H9 (cell line): Measurements from ENCODE around the gene FRS3. TPM values are rescaled to one million over a fixed set of nuclear protein-coding genes. Genes with fewer than 3 reads are reported as not detected.

Source experiments
- DNase-seq: peaks from one replicate; pipeline ENCODE4 v3.0.0-alpha.2; 2017
- H2AFZ ChIP-seq: one replicate; pipeline ENCODE4 v1.6.1; 2013; ENCODE audit warnings: mild to moderate bottlenecking, low read length, control low read depth, moderate library complexity
- H2AK5ac ChIP-seq: 2 replicates; pipeline ENCODE4 v1.6.1; 2013; ENCODE audit warnings: low read length, control low read depth, mixed read lengths; ENCODE audit not compliant: insufficient read length
- H2BK120ac ChIP-seq: one replicate; pipeline ENCODE4 v1.6.1; 2013; ENCODE audit warnings: low read depth, mild to moderate bottlenecking, low read length, control low read depth, inconsistent platforms; ENCODE audit not compliant: poor library complexity, severe bottlenecking
- H2BK12ac ChIP-seq: 2 replicates; pipeline ENCODE4 v1.6.1; 2013; ENCODE audit warnings: low read length, control low read depth, mixed read lengths, low read depth; ENCODE audit not compliant: insufficient read length
- H2BK15ac ChIP-seq: 2 replicates; pipeline ENCODE4 v1.6.1; 2013; ENCODE audit warnings: low read depth, low read length, control low read depth
- H2BK20ac ChIP-seq: one replicate; pipeline ENCODE4 v1.6.1; 2013; ENCODE audit warnings: low read depth, mild to moderate bottlenecking, low read length, control low read depth, inconsistent platforms; ENCODE audit not compliant: poor library complexity, severe bottlenecking
- H2BK5ac ChIP-seq: 2 replicates; pipeline ENCODE4 v1.6.1; 2013; ENCODE audit warnings: low read length, control low read depth, mixed read lengths; ENCODE audit not compliant: insufficient read length
- H3K14ac ChIP-seq: 2 replicates; pipeline ENCODE4 v1.6.1; 2013; ENCODE audit warnings: low read length, control low read depth; ENCODE audit not compliant: insufficient read depth
- H3K18ac ChIP-seq: 2 replicates; pipeline ENCODE4 v1.6.1; 2013; ENCODE audit warnings: low read depth, mild to moderate bottlenecking, mixed read lengths, low read length, control low read depth; ENCODE audit not compliant: insufficient read length
- H3K23ac ChIP-seq: 2 replicates; pipeline ENCODE4 v1.6.1; 2013; ENCODE audit warnings: low read length, control low read depth, mixed read lengths, low read depth; ENCODE audit not compliant: insufficient read length
- H3K23me2 ChIP-seq: 2 replicates; pipeline ENCODE4 v1.6.1; 2013; ENCODE audit warnings: low read depth, mild to moderate bottlenecking, mixed read lengths, low read length, control low read depth; ENCODE audit not compliant: insufficient read length, poor library complexity, severe bottlenecking
- H3K27ac ChIP-seq: 2 replicates; pipeline ENCODE4 v1.5.1; 2013; ENCODE audit warnings: low read length, control low read depth, mixed read lengths, low read depth; ENCODE audit not compliant: insufficient read length
- H3K27me3 ChIP-seq: 2 replicates; pipeline ENCODE4 v1.6.1; 2013; ENCODE audit warnings: low read length, control low read depth, inconsistent platforms; ENCODE audit not compliant: insufficient read depth
- H3K4ac ChIP-seq: 2 replicates; pipeline ENCODE4 v1.6.1; 2013; ENCODE audit warnings: low read depth, mild to moderate bottlenecking, control low read depth, inconsistent platforms, low read length, moderate library complexity
- H3K4me1 ChIP-seq: 2 replicates; pipeline ENCODE4 v1.6.1; 2013; ENCODE audit warnings: low read length, control low read depth, inconsistent platforms; ENCODE audit not compliant: insufficient read depth
- H3K4me2 ChIP-seq: 2 replicates; pipeline ENCODE4 v1.6.1; 2013; ENCODE audit warnings: low read length, control low read depth, mixed read lengths; ENCODE audit not compliant: insufficient read length, insufficient read depth
- H3K56ac ChIP-seq: 2 replicates; pipeline ENCODE4 v1.6.1; 2013; ENCODE audit warnings: low read depth, mild to moderate bottlenecking, mixed read lengths, low read length, control low read depth; ENCODE audit not compliant: insufficient read length
- H3K79me1 ChIP-seq: 2 replicates; pipeline ENCODE4 v1.6.1; 2013; ENCODE audit warnings: low read depth, mild to moderate bottlenecking, moderate library complexity, low read length, control low read depth, inconsistent platforms; ENCODE audit not compliant: insufficient read depth, poor library complexity, severe bottlenecking
- H3K79me2 ChIP-seq: 2 replicates; pipeline ENCODE4 v1.6.1; 2013; ENCODE audit warnings: low read length, control low read depth, inconsistent platforms; ENCODE audit not compliant: insufficient read depth
- H3K9ac ChIP-seq: 2 replicates; pipeline ENCODE4 v1.6.1; 2013; ENCODE audit warnings: low read length, control low read depth, mixed read lengths; ENCODE audit not compliant: insufficient read length; ENCODE audit errors: extremely low read depth
- H3K9me3 ChIP-seq: one replicate; pipeline ENCODE4 v1.6.1; 2013; ENCODE audit warnings: low read depth, low read length, inconsistent platforms; ENCODE audit not compliant: control insufficient read depth
- H3T11ph ChIP-seq: one replicate; pipeline ENCODE4 v1.6.1; 2013; ENCODE audit warnings: mild to moderate bottlenecking, low read length, control low read depth, inconsistent platforms
- H4K20me1 ChIP-seq: one replicate; pipeline ENCODE4 v1.6.1; 2013; ENCODE audit not compliant: control insufficient read depth, insufficient read length, insufficient read depth
- H4K5ac ChIP-seq: 2 replicates; pipeline ENCODE4 v1.6.1; 2013; ENCODE audit warnings: low read depth, mild to moderate bottlenecking, mixed read lengths, low read length, control low read depth; ENCODE audit not compliant: insufficient read length
- H4K8ac ChIP-seq: replicated peaks from 2 replicates; pipeline ENCODE4 v1.6.1; 2013; ENCODE audit warnings: low read length, control low read depth, mixed read lengths, low read depth; ENCODE audit not compliant: insufficient read length
- H4K91ac ChIP-seq: 2 replicates; pipeline ENCODE4 v1.6.1; 2013; ENCODE audit warnings: low read depth, mild to moderate bottlenecking, moderate library complexity, mixed read lengths, low read length, control low read depth; ENCODE audit not compliant: insufficient read length
- H3K27ac Mint-ChIP-seq, 3 experiments: 2 replicates in 2 of 3; 3 replicates in 1 of 3; pipeline ENCODE4 v1.8.0; 2020 to 2021; ENCODE audit warnings: mixed read lengths in 3 of 3, mild to moderate bottlenecking in 1 of 3, moderate library complexity in 1 of 3
- H3K27me3 Mint-ChIP-seq: 2 replicates; pipeline ENCODE4 v1.8.0; 2021; ENCODE audit warnings: low read depth, mild to moderate bottlenecking, moderate library complexity, mixed read lengths
- H3K36me3 Mint-ChIP-seq, 3 experiments: 2 replicates in 2 of 3; 3 replicates in 1 of 3; pipeline ENCODE4 v1.8.0; 2020 to 2021; ENCODE audit warnings: low read depth in 3 of 3, mixed read lengths in 3 of 3; ENCODE audit not compliant: insufficient read depth in 1 of 3
- H3K4me1 Mint-ChIP-seq, 2 experiments: 2 replicates each; pipeline ENCODE4 v1.8.0; 2020; ENCODE audit warnings: mixed read lengths in 2 of 2
- H3K4me3 Mint-ChIP-seq, 2 experiments: 2 replicates in 1 of 2; 3 replicates in 1 of 2; pipeline ENCODE4 v1.8.0; 2020 to 2021; ENCODE audit warnings: mild to moderate bottlenecking in 2 of 2, mixed read lengths in 2 of 2, moderate library complexity in 1 of 2
- H3K9me3 Mint-ChIP-seq, 2 experiments: 2 replicates in 1 of 2; 3 replicates in 1 of 2; pipeline ENCODE4 v1.8.0; 2020; ENCODE audit warnings: mild to moderate bottlenecking in 2 of 2, mixed read lengths in 2 of 2, moderate library complexity in 1 of 2
- WGBS: extraction: QIAGEN DNeasy Blood & Tissue Kit; methylation state at CpG from one replicate; pipeline ENCODE4 v1.1.7; 2013; ENCODE audit warnings: missing lambda C conversion rate, low lambda C conversion rate, mixed read lengths; ENCODE audit not compliant: insufficient read length; ENCODE audit errors: extremely low coverage; 5-methylcytosine and 5-hydroxymethylcytosine counted together
- total RNA-seq: library from RNA; stranded (reverse); gene quantifications from 2 replicates; pipeline ENCODE4 v1.2.1, GENCODE V29; 2021
- TF ChIP-seq, protein P1 (sequence below): fragments of 200-600 bp; sonication (generic); conservative IDR thresholded peaks from 3 replicates; pipeline ENCODE4 v1.8.0; 2021; ENCODE audit warnings: antibody characterized with exemption, mild to moderate bottlenecking

The FRS3 gene
- total RNA-seq, 1 experiment from 2014 or later: 4.8 TPM

DNA sequence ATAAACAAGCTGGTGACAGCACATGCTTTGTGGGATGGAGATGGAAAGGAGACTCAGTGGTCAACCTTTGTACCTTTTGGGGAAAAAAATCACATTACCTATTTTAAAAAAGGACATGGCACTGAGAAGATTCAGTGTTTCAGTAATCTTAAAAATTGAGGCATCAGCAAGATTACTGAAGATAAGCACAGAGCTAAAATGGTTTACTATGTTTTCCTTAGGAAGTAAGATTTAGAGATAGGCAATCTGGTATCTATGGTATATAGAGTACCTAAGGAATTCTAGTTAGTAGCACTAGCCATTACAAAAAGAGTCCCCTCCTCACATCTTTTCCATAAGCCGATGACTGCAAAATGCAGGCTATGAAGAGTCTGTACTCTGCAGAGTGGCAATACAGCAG is 43.5 kb upstream of the FRS3 start:
- no peak overlapping the region for H2BK20ac ChIP-seq
- no peak overlapping the region for H3K27ac ChIP-seq
- H2AFZ ChIP-seq: no peak overlapping the region
- no CpG with 5 or more reads among the region's 1 CpG for WGBS
- H3K4me1 ChIP-seq: no peaks in the 10 kb centered on the region
- H4K5ac ChIP-seq: no peak overlapping the region
- H3K23ac ChIP-seq: no peak overlapping the region
- Mint-ChIP-seq H3K27me3 (no peaks in the 10 kb centered on the region), H3K9me3 (no peaks in the 10 kb centered on the region), H3K4me1 (peaks cover 0 to 2% of the 10 kb centered on the region in 2 experiments; a peak in 1 of 4 replicates), H3K27ac (0 out of 7 replicates have a peak overlapping the region, but pooled peaks of 1 of the 3 experiments have one; percentile 61), H3K36me3 (peaks cover 0 to 2% (median 0%) of the 10 kb centered on the region in 3 experiments; a peak in 1 of 7 replicates), H3K4me3 (no peak overlapping the region)
- no peak for DNase-seq
- no peak overlapping the region for H2BK12ac ChIP-seq
- TF ChIP-seq, protein P1, sequence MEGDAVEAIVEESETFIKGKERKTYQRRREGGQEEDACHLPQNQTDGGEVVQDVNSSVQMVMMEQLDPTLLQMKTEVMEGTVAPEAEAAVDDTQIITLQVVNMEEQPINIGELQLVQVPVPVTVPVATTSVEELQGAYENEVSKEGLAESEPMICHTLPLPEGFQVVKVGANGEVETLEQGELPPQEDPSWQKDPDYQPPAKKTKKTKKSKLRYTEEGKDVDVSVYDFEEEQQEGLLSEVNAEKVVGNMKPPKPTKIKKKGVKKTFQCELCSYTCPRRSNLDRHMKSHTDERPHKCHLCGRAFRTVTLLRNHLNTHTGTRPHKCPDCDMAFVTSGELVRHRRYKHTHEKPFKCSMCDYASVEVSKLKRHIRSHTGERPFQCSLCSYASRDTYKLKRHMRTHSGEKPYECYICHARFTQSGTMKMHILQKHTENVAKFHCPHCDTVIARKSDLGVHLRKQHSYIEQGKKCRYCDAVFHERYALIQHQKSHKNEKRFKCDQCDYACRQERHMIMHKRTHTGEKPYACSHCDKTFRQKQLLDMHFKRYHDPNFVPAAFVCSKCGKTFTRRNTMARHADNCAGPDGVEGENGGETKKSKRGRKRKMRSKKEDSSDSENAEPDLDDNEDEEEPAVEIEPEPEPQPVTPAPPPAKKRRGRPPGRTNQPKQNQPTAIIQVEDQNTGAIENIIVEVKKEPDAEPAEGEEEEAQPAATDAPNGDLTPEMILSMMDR: no peak
- H4K91ac ChIP-seq: no peak overlapping the region
- H4K8ac ChIP-seq: no peak overlapping the region
- no peak overlapping the region for H3K4ac ChIP-seq
- no peak overlapping the region for H3K14ac ChIP-seq
- no peak overlapping the region for H3K9ac ChIP-seq
- no peak overlapping the region for H2BK15ac ChIP-seq
- no peak overlapping the region for H2AK5ac ChIP-seq
- no peaks in the 10 kb centered on the region for H4K20me1 ChIP-seq
- H2BK5ac ChIP-seq: no peak overlapping the region
- H3K79me1 ChIP-seq: no peaks in the 10 kb centered on the region
- H3K79me2 ChIP-seq: no peaks in the 10 kb centered on the region
- no peak overlapping the region for H3K56ac ChIP-seq
- H3K23me2 ChIP-seq: no peaks in the 10 kb centered on the region
- no peak overlapping the region for H3K4me2 ChIP-seq
- H3K9me3 ChIP-seq: no peaks in the 10 kb centered on the region
- H3K27me3 ChIP-seq: no peaks in the 10 kb centered on the region
- H3K18ac ChIP-seq: no peak overlapping the region
- no peak overlapping the region for H2BK120ac ChIP-seq
- H3T11ph ChIP-seq: no peak overlapping the region
